ENCODE results near the gene CDK2AP2. TPM values are rescaled to one million over a fixed set of nuclear protein-coding genes. Genes with fewer than 3 reads are reported as not detected.

The CDK2AP2 gene
- total and polyA plus RNA-seq, 10 of the 15 experiments (the other 5 are each of a cell fraction or from before 2014, with no cell fraction given) = 8.0 to 177 (median 40.9) TPM

DNA sequence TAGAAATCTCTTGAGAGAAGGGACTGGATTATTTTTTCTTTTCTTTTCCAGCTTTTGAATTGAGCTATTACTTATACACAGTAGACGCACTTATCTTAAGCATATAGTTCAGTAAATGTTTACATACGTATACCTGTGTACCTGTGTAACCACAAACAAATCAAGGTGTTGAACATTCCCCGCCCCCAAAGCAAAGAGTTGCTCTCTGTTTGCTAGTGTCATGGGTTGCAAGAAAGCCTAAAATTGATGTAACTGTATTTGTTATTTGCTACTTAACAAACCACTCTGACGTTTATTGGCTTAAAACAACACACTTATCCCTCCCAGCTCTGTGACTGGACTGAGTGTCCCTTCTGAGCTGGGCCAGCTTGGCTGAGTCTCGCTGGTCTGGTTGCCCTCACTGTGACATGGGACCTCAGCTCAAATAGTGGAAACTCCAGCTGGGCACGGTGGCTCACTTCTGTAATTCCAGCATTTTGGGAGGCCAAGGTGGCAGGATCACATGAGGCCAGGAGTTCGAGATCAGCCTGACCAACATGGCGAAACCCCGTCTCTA, 40.7 kb upstream of the CDK2AP2 start:
- Histone ChIP-seq H2AFZ (ENCODE audit: control insufficient read depth, low read depth, low read length) (no peak overlapping the region), H3K79me2 (ENCODE audit: control insufficient read depth, insufficient read depth, low read length) (no peaks in the 10 kb centered on the region), H3K27ac (ENCODE audit: control insufficient read depth, insufficient read depth) (no peak overlapping the region), H3K9ac (ENCODE audit: control insufficient read depth, insufficient read depth, low read length) (no peak overlapping the region), H3K9me3 (replicated peaks; ENCODE audit: control insufficient read depth, insufficient read depth, low read length) (peaks cover 12% of the 10 kb centered on the region; the same call in 2 of the 3 replicates), H3K27me3 (replicated peaks in 1 of 2; ENCODE audit: control insufficient read depth in 2 of 2, insufficient read depth in 2 of 2, low read length in 1 of 2) (no peaks in the 10 kb centered on the region), H3K4me3 (no peak overlapping the region), H3K4me1 (ENCODE audit: control insufficient read depth, insufficient read depth, low read length) (no peaks in the 10 kb centered on the region), H3K36me3 (ENCODE audit: control insufficient read depth in 2 of 2, insufficient read depth in 2 of 2, low read length in 1 of 2) (no peaks in the 10 kb centered on the region), H3K4me2 (ENCODE audit: control insufficient read depth, insufficient read depth) (no peak overlapping the region), H4K20me1 (ENCODE audit: control insufficient read depth, insufficient read depth) (no peaks in the 10 kb centered on the region)
- DNase-seq (ENCODE audit: low read depth, low spot score) (no peak), ATAC-seq (no peak), FAIRE-seq (no peak)
- ChIA-PET SMC1A (ENCODE audit: uncharacterized antibody, unreplicated experiment) (interaction anchor here (1.0 kb wide), 1 partner anchor 167 kb away, joined by 3 read pairs; no protein-coding TSS in a partner anchor), RAD21 (ENCODE audit: unreplicated experiment) (interaction anchor here (1.0 kb wide), 1 partner anchor 9 kb away, joined by 3 read pairs; no protein-coding TSS in a partner anchor), CTCF (interaction anchor here (0.7 kb wide), 1 partner anchor 98 kb away, joined by 3 read pairs; no protein-coding TSS in a partner anchor), POLR2A (no interaction called here)
- WGBS (ENCODE audit: insufficient coverage, insufficient replicate concordance, low lambda C conversion rate, missing lambda C conversion rate) = 60% methylated on average over 9 of the region's 9 CpGs
- in situ Hi-C loops (cut with MboI) (no loop called here), intact Hi-C loops (cut with micrococcal nuclease; ENCODE audit: unreplicated experiment) (no loop called here)
- BruUV-seq (replicated peaks) = no TSS peak
- TF ChIP-seq NFYB (IDR thresholded peaks at IDR 0.05; ENCODE audit: insufficient read depth, low read depth, low read length) = no peak
- no peak for TF ChIP-seq EGR1 (IDR thresholded peaks at IDR 0.05; ENCODE audit: borderline replicate concordance in 1 of 2, low read depth in 2 of 2, low read length in 2 of 2)
- TF ChIP-seq E2F4 (IDR thresholded peaks at IDR 0.05; ENCODE audit: low read depth, low read length) = no peak
- TF ChIP-seq, protein P1, sequence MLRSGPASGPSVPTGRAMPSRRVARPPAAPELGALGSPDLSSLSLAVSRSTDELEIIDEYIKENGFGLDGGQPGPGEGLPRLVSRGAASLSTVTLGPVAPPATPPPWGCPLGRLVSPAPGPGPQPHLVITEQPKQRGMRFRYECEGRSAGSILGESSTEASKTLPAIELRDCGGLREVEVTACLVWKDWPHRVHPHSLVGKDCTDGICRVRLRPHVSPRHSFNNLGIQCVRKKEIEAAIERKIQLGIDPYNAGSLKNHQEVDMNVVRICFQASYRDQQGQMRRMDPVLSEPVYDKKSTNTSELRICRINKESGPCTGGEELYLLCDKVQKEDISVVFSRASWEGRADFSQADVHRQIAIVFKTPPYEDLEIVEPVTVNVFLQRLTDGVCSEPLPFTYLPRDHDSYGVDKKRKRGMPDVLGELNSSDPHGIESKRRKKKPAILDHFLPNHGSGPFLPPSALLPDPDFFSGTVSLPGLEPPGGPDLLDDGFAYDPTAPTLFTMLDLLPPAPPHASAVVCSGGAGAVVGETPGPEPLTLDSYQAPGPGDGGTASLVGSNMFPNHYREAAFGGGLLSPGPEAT (IDR thresholded peaks at IDR 0.05; ENCODE audit: low read depth) = no peak
- TF ChIP-seq ATF3 (IDR thresholded peaks at IDR 0.05; ENCODE audit: borderline replicate concordance, extremely low read depth, low read depth, low read length) = no peak
- TF ChIP-seq ZBTB4 (CRISPR knock-in tag; IDR thresholded peaks at IDR 0.05) = no peak
- no peak for TF ChIP-seq NFYA (IDR thresholded peaks at IDR 0.05; ENCODE audit: borderline replicate concordance, low read depth, low read length)
- TF ChIP-seq SMAD5 (IDR thresholded peaks at IDR 0.05; ENCODE audit: low read depth) = no peak
- TF ChIP-seq IRF3 (IDR thresholded peaks at IDR 0.05) = no peak
- no peak for TF ChIP-seq BRCA1 (IDR thresholded peaks at IDR 0.05; ENCODE audit: low read depth, low read length)
- no peak for TF ChIP-seq POLR2A (IDR thresholded peaks at IDR 0.05; ENCODE audit: low read depth, low read length)
- no peak for TF ChIP-seq NR2F1 (conservative IDR thresholded peaks at IDR 0.05)
- TF ChIP-seq MYB (IDR thresholded peaks at IDR 0.05; ENCODE audit: borderline replicate concordance, low read depth, low read length) = no peak
- TF ChIP-seq CBX5 (IDR thresholded peaks at IDR 0.05; ENCODE audit: low read depth) = no peak
- no peak for TF ChIP-seq PKNOX1 (IDR thresholded peaks at IDR 0.05)
- TF ChIP-seq HDGF (IDR thresholded peaks at IDR 0.05) = no peak

Measured in GM12878 (cell line).